HUDEP-2 (cell line): ENCODE data around the gene C22orf39.
"Not testable (repeated sequence)": the region's sequence is repeated elsewhere in the genome, so short reads cannot be mapped to it uniquely, and the experiment has no call there.

Experiments
- DNase-seq, 76 experiments: peaks; one replicate each; lab custom pipeline; 2025; ENCODE audit not compliant: unreplicated experiment in 76 of 76; lab: John Stamatoyannopoulos, UW

C22orf39 gene

GRCh38 chr22:19455585-19456370 is 8.3 kb upstream of the C22orf39 start:
- DNase-seq, result no peak

DNA sequence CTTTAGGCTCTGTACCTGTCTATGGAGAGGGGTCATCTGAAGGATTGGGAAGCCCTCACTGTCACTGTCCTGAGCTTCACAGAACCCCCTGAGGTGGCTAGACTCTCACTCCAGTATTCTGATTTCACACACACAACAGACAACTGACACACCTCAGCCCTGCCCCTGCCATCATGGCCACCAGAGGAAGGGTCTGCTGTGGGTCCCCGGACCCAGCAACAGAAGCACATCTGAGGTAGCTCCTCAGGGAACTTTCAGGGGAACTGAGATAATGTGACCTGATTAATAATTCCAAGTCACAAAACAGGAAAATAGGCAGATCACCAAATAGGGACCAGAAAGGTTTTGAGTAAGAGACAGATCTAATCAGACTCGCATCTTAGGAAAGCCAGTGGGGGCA is 7.5 kb upstream of the C22orf39 start:
- DNase-seq, result no peak

DNA sequence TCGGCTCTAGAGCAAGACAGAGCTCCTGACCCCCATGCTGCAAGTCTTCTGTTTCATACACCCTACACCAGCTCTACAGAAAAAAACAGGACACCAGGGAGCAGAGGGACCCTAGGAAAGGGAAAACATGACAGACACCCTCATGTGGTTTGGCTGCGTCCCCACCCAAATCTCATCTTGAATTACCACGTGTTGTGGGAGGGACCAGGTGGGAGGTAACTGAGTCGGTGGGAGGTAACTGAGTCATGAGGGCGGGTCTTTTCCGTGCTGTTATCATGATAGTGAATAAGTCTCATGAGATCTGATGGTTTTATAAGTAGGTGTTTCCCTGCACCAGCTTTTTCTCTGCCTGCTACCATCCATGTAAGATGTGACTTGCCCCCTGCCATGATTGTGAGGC is 6.6 kb upstream of the C22orf39 start:
- peak in 5 of 76 experiments; percentile 5 to 17 (median 11) for DNase-seq

- no peak for DNase-seq
Measured at GRCh38 chr22:19453718-19454117, 6.2 kb upstream of the C22orf39 start.

DNA sequence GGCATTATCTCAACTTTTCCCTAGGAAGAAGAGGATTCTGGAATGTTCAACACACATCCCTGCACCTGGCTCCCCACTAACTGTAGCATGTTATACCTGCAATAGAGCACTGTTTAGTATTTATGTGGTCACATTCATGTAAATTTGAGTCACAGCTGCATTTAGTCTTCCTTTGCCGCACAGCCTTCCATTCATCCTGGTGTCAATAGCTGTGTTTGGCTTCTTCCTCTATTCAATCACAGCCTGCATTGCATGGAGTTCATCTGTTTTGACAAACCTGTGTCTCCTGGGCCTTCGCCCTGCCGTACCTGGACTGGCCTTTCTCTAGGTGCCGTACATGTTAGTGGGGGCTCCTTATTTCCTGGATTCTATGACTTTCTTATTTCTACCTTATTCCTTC is 4.1 kb upstream of the C22orf39 start:
- DNase-seq, result no peak

DNA sequence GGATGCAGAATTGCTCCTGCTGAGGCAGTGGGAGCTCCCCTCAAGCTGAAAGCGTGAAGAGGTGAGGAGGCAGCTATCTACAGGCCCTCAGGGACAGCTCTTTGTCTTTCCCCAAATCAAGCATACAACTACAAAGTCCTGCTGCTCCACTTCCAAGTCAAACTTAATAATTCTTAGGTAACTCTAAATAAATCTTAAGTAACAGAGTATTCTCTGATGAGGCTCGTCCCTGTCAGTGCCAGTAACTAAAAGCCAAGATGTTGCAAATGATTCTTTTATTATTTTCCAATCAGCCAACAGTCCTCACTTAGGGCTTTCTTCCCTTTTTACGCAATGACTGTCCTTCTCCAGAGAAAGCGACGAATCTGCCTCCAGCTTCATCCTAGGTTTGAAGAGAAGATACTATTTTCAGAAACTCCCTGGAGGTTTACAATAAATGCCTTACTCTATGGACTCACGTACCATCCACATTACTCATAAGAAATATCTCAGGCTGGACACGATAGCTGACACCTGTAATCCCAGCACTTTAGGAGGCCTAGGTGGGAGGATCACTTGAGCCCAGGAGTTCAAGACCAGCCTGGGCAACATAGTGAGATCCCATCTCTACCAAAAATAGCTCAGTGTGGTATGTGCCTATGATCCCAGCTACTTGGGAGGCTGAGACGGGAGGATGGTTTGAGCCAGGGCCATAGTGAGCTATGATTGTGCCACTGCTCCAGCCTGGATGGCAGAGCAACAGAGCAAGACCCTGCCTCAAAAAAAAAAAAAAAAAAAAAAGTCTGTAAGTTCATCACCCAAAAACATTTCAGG is 3.1 kb upstream of the C22orf39 start:
- DNase-seq, result no peak

- DNase-seq, result no peak
Measured at GRCh38 chr22:19449422-19449767, 1.9 kb upstream of the C22orf39 start.

GRCh38 chr22:19448739-19449421 is 1.4 kb upstream of the C22orf39 start:
- no peak for DNase-seq

DNA sequence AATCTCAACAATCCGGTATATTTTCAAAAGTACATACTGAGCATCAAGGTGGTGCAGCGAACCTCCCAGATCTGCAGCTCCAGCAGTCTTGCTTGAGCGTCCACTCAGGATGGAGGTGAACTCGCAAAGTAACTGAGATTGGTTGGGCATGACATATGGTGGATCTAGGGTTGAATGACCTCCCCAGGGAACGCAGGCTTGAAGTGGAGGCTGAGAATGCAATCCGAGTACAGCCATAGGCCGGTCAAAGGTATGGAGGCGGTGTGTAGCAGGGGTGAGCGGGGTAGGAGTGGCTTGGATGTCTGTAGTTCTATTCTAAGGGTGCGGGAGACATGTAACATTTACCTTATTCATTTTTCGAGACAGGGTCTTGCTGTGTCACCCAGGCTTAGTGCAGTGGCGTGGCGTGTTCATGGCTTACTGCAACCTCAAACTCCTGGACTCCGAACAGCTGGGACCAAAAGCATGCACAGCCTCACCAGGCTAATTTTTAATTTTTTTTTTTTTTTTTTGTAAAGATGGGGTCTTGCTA is 631 bp upstream of the C22orf39 start:
- no peak for DNase-seq

DNA sequence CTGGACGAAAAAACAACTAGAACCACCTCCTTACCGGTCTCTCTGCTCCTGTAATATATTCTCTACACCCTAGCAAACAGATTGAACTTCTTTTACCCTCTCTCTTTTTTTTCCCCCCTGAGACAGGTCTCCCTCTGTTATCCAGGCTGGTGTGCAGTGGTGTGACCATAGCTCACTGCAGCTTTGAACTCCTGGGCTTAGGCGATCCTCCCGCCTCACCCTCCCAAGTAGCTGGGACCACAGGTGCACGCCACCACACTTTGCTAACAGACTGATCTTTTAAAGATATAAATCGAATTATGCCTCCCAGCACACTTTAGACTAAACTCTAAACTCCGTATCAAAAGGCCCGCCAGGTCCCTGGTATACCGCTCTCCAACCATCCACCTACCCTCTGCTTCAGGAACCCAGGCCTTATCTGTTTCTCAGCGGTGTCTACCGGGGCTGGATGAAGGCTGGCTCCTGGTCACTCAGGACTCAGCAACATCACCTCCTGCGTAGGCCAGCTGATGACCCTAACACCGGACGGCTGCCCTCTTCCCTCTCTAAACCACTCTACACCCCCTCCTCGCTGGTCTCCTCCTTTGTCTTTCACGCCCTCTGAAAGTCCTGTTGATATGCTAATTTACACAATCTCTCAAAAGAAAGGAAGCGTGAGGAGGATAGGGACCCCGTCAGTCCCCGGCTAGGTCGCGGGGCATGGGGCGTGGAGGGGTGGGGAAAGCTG is 745 bp downstream of the C22orf39 start:
- peak in 2 of 76 experiments; percentile 18 to 45 for DNase-seq

- DNase-seq, result not testable (repeated sequence)
Measured at GRCh38 chr22:19445279-19445982, 2.1 kb downstream of the C22orf39 start.

DNA sequence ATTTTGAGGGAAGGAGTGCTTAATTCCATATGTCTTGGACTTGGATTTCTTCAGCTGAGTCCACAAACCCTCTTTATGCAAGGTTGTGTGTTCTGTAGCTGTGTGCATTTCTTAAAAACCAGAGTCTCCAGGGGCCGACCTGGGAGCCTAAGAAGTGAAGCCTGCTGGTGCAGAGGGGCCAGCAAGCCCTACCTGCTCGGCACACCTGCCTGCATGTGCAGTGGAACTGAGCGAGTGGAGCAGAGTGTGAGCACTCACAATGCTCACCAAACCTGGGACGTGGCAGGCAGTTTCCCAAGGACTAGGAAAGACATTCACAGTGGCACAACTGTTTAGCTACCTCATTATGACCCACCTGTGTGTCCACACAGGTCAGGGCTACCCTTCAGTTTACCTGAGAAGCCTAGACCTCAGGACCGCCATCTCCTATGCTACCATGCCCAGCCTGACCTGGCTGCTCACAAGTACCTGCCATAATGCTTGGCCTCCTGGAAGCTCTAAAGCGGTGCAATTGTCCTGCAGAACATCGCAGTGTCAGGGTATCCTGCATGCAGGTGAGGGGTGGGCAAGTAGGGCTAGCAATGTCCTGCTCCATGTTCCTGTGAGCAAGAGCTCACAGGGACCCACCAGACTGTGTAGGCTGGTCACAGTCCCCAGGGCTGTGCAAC is 3.8 kb downstream of the C22orf39 start:
- no peak for DNase-seq

DNA sequence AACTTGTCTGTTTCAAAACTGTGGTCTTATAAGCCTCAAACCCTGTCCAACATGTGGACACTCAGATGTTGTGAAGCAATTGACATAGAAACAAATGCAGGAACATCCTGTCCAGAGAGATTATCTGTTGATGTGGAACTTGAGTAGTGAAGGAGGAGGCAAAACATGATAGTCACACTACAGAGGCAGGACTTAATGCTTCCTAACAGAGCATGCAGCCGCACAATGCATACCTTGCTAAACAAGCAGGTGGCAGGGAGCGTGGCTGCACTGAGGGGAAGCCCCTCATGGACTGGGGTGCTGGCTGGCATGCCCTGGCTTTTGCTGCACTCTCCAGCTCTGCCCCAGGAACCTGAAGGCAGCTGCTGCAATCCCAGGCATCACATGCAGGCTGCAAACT is 5.3 kb downstream of the C22orf39 start:
- DNase-seq, result no peak

DNA sequence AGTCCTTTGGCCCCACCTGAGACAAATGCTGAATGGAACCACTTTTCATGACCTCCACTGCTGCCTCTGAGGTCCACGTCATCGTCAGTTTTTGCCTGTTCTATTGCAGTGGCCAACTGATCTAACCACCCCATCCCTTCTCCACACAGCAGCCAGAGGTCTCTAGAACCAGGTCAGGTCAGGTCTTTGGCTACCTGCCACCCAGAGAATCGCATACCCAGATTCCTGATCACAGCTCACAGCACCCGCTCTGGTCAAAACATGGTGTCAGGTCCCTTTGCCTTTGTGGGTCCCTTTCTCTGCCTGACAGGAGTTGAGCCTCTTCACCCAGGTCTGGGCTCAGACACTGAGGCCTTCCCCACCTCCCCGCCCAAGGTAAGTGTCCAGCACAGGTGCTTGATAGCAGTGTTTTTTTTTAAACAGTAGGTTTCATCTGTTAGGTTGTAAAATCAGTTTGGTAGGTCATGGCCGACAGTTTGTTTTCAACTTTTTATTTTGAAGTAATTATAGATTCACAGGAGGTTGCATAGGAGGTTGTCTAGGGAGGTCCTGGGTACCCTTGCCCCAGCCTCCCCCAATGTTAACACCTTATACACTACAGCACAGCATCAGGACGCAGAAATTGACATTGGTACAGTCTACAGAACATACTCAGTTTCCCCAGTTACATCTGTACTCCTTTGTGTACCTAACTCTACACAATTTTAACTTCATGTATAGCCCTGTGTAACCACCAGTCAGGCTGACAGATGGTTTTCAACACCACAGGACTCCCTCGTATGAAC is 6.9 kb downstream of the C22orf39 start:
- no peak for DNase-seq

- DNase-seq, result no peak
Measured at GRCh38 chr22:19438298-19438697, 9.2 kb downstream of the C22orf39 start.

GRCh38 chr22:19436444-19437161 is 10.9 kb downstream of the C22orf39 start:
- DNase-seq, result not testable (repeated sequence)

- DNase-seq, result no peak
Measured at GRCh38 chr22:19434829-19435580, 12.5 kb downstream of the C22orf39 start.
